ENCODE data around the gene MSLN. TPM values are rescaled to one million over a fixed set of nuclear protein-coding genes. Genes with fewer than 3 reads are reported as not detected.

MSLN gene
- total RNA-seq, 1 donor = under 0.01 TPM

GRCh38 chr16:756428-756827 lies 4.1 kb upstream of the MSLN start:
- no peak for DNase-seq (ENCODE audit: insufficient read length, low spot score, missing footprints)
- Histone ChIP-seq H3K27me3 (ENCODE audit: insufficient read depth, low read length) (peaks cover 6% of the 10 kb centered on the region), H3K4me3 (ENCODE audit: insufficient read depth, low read length) (no peak overlapping the region), H3K36me3 (ENCODE audit: insufficient read depth, low read length) (no peaks in the 10 kb centered on the region), H2AFZ (ENCODE audit: low read length) (no peak overlapping the region), H3K9me3 (ENCODE audit: low read depth, low read length) (no peaks in the 10 kb centered on the region), H3K27ac (ENCODE audit: low read depth, low read length) (no peak overlapping the region), H3K79me2 (ENCODE audit: insufficient read depth, low read length) (no peaks in the 10 kb centered on the region), H4K20me1 (ENCODE audit: insufficient read depth, low read length) (no peaks in the 10 kb centered on the region), H3K4me1 (ENCODE audit: insufficient read depth, low read length) (no peaks in the 10 kb centered on the region), H3K4me2 (ENCODE audit: insufficient read depth, low read length) (no peak overlapping the region)
- no peak for TF ChIP-seq CTCF (IDR thresholded peaks at IDR 0.05; ENCODE audit: extremely low read depth, low read depth, low read length)

DNA sequence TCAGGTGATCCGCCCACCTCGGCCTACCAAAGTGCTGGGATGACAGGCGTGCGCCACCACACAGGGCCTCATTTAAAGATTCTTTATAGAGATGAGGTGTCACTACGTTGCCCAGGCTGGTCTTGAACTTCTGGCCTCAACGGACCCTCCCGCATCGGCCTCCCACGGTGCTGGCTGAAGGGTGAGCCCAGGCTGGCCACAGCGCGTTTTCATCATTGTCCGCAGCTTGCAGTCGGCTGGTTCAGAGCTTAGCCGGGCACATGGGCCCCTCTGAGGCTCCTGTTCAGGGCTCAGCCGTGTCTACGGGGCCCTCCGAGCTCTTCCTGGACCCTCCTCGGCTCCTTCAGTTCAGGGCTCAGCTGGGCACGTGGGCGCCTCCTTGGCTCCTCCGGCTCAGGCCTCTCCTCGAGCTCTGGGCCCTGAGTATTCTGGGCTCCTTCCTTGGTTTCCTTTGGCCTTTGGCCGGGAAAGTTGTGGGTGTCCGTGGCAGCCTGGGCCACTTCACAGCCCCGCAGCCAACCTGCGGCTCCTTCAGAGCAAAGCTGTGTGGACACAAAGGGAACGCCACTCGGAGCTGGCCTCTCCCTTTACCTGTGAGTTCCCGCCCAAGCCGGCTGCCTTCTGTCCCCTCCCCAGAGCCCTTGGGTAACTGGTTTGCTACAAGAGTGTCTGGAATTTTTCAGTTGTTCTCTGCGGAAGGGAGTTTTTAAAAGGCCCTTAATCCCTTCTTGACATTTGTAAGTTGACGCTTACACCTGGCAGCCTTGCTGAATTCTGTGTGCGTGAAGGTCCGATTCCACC lies 1.2 kb upstream of the MSLN start:
- H2AFZ ChIP-seq (ENCODE audit: low read length) = no peak overlapping the region
- no peak for DNase-seq (ENCODE audit: insufficient read length, low spot score, missing footprints)
- H3K79me2 ChIP-seq (ENCODE audit: insufficient read depth, low read length) = no peaks in the 10 kb centered on the region
- no peaks in the 10 kb centered on the region for H4K20me1 ChIP-seq (ENCODE audit: insufficient read depth, low read length)
- no peaks in the 10 kb centered on the region for H3K4me1 ChIP-seq (ENCODE audit: insufficient read depth, low read length)
- no peaks in the 10 kb centered on the region for H3K36me3 ChIP-seq (ENCODE audit: insufficient read depth, low read length)
- no peaks in the 10 kb centered on the region for H3K9me3 ChIP-seq (ENCODE audit: low read depth, low read length)
- no peak overlapping the region for H3K27ac ChIP-seq (ENCODE audit: low read depth, low read length)
- H3K4me3 ChIP-seq (ENCODE audit: insufficient read depth, low read length) = no peak overlapping the region
- H3K27me3 ChIP-seq (ENCODE audit: insufficient read depth, low read length) = no peaks in the 10 kb centered on the region
- H3K4me2 ChIP-seq (ENCODE audit: insufficient read depth, low read length) = no peak overlapping the region
- TF ChIP-seq CTCF (IDR thresholded peaks at IDR 0.05; ENCODE audit: extremely low read depth, low read depth, low read length) = no peak

GRCh38 chr16:760065-760464 lies 469 bp upstream of the MSLN start:
- Histone ChIP-seq H3K4me3 (ENCODE audit: insufficient read depth, low read length) (no peak overlapping the region), H3K4me1 (ENCODE audit: insufficient read depth, low read length) (no peaks in the 10 kb centered on the region), H3K79me2 (ENCODE audit: insufficient read depth, low read length) (no peaks in the 10 kb centered on the region), H3K9me3 (ENCODE audit: low read depth, low read length) (no peaks in the 10 kb centered on the region), H3K36me3 (ENCODE audit: insufficient read depth, low read length) (no peaks in the 10 kb centered on the region), H3K27me3 (ENCODE audit: insufficient read depth, low read length) (no peaks in the 10 kb centered on the region), H3K27ac (ENCODE audit: low read depth, low read length) (no peak overlapping the region), H3K4me2 (ENCODE audit: insufficient read depth, low read length) (no peak overlapping the region), H2AFZ (ENCODE audit: low read length) (no peak overlapping the region), H4K20me1 (ENCODE audit: insufficient read depth, low read length) (no peaks in the 10 kb centered on the region)
- TF ChIP-seq CTCF (IDR thresholded peaks at IDR 0.05; ENCODE audit: extremely low read depth, low read depth, low read length) = no peak
- DNase-seq (ENCODE audit: insufficient read length, low spot score, missing footprints) = no peak

DNA sequence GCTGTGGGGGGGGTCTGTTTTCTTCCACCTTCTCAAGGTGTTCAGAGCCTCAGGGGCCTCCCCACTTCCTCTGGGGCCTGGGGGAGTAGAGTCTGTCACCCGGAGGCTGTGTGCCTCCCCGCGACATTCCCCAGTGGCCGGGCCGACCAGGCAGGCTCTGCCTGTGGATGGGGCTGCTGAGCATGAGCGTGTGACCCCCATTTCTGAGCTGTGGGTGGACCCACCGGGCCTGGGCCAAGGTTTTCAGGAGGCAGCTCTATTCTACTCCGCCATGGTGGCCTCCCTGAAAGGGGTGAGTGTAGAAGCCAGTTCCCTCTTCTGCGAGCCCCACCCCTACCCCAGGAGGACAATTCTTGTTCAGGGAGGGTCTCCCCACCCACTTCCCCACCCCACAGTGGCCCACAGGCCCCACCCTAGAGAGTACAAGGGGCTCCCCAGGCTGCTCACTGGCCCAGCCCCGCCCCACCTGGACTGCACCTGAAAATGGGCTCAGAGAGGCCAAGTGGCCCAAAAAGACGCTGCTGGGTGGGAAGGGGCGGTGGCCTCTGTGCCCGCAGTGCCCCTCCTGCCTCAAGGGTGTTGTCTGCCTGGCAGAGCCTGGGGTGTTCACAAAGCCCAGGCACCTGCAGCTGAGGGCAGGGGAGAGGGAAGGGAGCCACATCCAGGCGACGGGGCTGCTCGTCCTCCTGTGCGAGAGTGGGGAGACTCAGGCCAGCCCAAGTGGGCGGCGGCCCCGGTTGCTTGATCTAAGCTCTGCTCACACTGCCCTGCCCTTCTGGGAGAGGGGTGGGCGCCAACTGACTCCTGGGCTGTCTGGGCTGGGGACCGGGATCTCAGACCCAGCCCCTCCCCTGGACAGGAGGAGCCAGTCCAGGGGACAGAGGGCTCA lies 1.3 kb downstream of the MSLN start:
- Histone ChIP-seq H3K27me3 (ENCODE audit: insufficient read depth, low read length) (no peaks in the 10 kb centered on the region), H3K79me2 (ENCODE audit: insufficient read depth, low read length) (no peaks in the 10 kb centered on the region), H4K20me1 (ENCODE audit: insufficient read depth, low read length) (no peaks in the 10 kb centered on the region), H3K36me3 (ENCODE audit: insufficient read depth, low read length) (no peaks in the 10 kb centered on the region), H3K4me1 (ENCODE audit: insufficient read depth, low read length) (no peaks in the 10 kb centered on the region), H3K4me3 (ENCODE audit: insufficient read depth, low read length) (no peak overlapping the region), H3K4me2 (ENCODE audit: insufficient read depth, low read length) (no peak overlapping the region), H2AFZ (ENCODE audit: low read length) (no peak overlapping the region), H3K9me3 (ENCODE audit: low read depth, low read length) (no peaks in the 10 kb centered on the region), H3K27ac (ENCODE audit: low read depth, low read length) (no peak overlapping the region)
- no peak for DNase-seq (ENCODE audit: insufficient read length, low spot score, missing footprints)
- TF ChIP-seq CTCF (IDR thresholded peaks at IDR 0.05; ENCODE audit: extremely low read depth, low read depth, low read length) = no peak

Measured in osteoblast (primary cell).